Keratinocyte (primary cell): ENCODE data around the gene PITPNC1.
"Not testable (repeated sequence)": the region's sequence is repeated elsewhere in the genome, so short reads cannot be mapped to it uniquely, and the experiment has no call there.

Experiments
- EZH2 ChIP-seq: IDR thresholded peaks from one replicate; pipeline ENCODE4 v1.6.1; 2012; ENCODE audit warnings: inconsistent platforms, mild to moderate bottlenecking, low read length, moderate library complexity
- TF ChIP-seq, protein P1 (sequence below), 3 experiments: IDR thresholded peaks in 1 of 3; conservative IDR thresholded peaks in 1 of 3; optimal IDR thresholded peaks in 1 of 3; 2 replicates in 2 of 3; 3 replicates in 1 of 3; pipeline versions ENCODE3 to v1.5.1; 2011; ENCODE audit warnings: low read length in 3 of 3, mild to moderate bottlenecking in 3 of 3, moderate library complexity in 2 of 3, control low read depth in 1 of 3, inconsistent platforms in 1 of 3; ENCODE audit not compliant: insufficient read depth in 2 of 3; ENCODE audit errors: extremely low read depth in 1 of 3

DNA sequence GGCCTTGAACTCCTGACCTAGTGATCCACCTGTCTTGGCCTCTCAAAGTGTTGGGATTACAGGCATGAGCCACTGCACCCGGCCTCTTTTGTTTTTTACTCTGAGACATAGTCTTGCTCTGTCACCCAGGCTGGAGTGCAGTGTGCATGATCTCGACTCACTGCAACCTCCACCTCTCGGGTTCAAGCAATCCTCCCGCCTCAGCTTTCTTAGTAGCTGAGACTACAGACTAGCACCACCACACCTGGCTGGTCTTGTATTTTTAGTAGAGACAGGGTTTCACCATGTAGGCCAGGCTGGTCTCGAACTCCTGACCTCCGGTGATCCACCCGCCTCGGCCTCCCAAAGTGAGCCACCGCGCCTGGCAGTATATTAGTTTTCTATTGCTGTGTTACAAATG, 11.5 kb downstream of the PITPNC1 start:
- TF ChIP-seq, protein P1, sequence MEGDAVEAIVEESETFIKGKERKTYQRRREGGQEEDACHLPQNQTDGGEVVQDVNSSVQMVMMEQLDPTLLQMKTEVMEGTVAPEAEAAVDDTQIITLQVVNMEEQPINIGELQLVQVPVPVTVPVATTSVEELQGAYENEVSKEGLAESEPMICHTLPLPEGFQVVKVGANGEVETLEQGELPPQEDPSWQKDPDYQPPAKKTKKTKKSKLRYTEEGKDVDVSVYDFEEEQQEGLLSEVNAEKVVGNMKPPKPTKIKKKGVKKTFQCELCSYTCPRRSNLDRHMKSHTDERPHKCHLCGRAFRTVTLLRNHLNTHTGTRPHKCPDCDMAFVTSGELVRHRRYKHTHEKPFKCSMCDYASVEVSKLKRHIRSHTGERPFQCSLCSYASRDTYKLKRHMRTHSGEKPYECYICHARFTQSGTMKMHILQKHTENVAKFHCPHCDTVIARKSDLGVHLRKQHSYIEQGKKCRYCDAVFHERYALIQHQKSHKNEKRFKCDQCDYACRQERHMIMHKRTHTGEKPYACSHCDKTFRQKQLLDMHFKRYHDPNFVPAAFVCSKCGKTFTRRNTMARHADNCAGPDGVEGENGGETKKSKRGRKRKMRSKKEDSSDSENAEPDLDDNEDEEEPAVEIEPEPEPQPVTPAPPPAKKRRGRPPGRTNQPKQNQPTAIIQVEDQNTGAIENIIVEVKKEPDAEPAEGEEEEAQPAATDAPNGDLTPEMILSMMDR (optimal IDR thresholded peaks at IDR 0.05 in 1 of 3, IDR thresholded peaks at IDR 0.05 in 1 of 3, conservative IDR thresholded peaks at IDR 0.05 in 1 of 3; ENCODE audit: extremely low read depth in 1 of 3, insufficient read depth in 2 of 3, low read length in 3 of 3): not testable (repeated sequence)
- TF ChIP-seq EZH2: not testable (repeated sequence)
